HUES48 (cell line): ENCODE data around the gene LRP1B.

ENCODE experiments used
- H3K27ac ChIP-seq: one replicate; pipeline ENCODE4 v1.7.0; 2013; ENCODE audit warnings: low read depth, low read length, inconsistent platforms
- H3K27me3 ChIP-seq: 2 replicates; pipeline ENCODE4 v1.6.1; 2013; ENCODE audit warnings: mild to moderate bottlenecking, low read length; ENCODE audit not compliant: control insufficient read depth, insufficient read depth
- H3K36me3 ChIP-seq: 2 replicates; pipeline ENCODE4 v1.6.1; 2013; ENCODE audit warnings: low read length; ENCODE audit not compliant: control insufficient read depth, insufficient read depth
- H3K4me1 ChIP-seq: 2 replicates; pipeline ENCODE4 v1.6.1; 2013; ENCODE audit warnings: mild to moderate bottlenecking, low read length; ENCODE audit not compliant: control insufficient read depth, insufficient read depth
- H3K4me3 ChIP-seq: 2 replicates; pipeline ENCODE4 v1.5.1; 2013; ENCODE audit warnings: mild to moderate bottlenecking, low read depth, low read length
- H3K9ac ChIP-seq: 2 replicates; pipeline ENCODE4 v1.6.1; 2013; ENCODE audit warnings: mild to moderate bottlenecking, low read depth, low read length, moderate library complexity
- H3K9me3 ChIP-seq: 2 replicates; pipeline ENCODE4 v1.6.1; 2013; ENCODE audit warnings: low read length; ENCODE audit not compliant: control insufficient read depth, insufficient read depth

LRP1B gene

GRCh38 chr2:141103216-141103615 lies 1027.6 kb downstream of the LRP1B start:
- Histone ChIP-seq H3K27ac (no peak overlapping the region), H3K27me3 (no peaks in the 10 kb centered on the region), H3K4me1 (peaks cover 16% of the 10 kb centered on the region; the same call in 1 of the 2 replicates), H3K9me3 (no peaks in the 10 kb centered on the region), H3K36me3 (no peaks in the 10 kb centered on the region), H3K9ac (no peak overlapping the region), H3K4me3 (no peak overlapping the region)

- H3K27ac ChIP-seq = no peak overlapping the region
- no peak overlapping the region for H3K4me3 ChIP-seq
- H3K36me3 ChIP-seq = no peaks in the 10 kb centered on the region
- H3K27me3 ChIP-seq = no peaks in the 10 kb centered on the region
- H3K9ac ChIP-seq = no peak overlapping the region
- H3K4me1 ChIP-seq = peaks cover 17% of the 10 kb centered on the region
- no peaks in the 10 kb centered on the region for H3K9me3 ChIP-seq
Measured at GRCh38 chr2:141079231-141079630, 1051.6 kb downstream of the LRP1B start.

GRCh38 chr2:141075753-141076152 lies 1055.1 kb downstream of the LRP1B start:
- Histone ChIP-seq H3K9ac (no peak overlapping the region), H3K36me3 (no peaks in the 10 kb centered on the region), H3K4me1 (peaks cover 17% of the 10 kb centered on the region), H3K27me3 (no peaks in the 10 kb centered on the region), H3K9me3 (no peaks in the 10 kb centered on the region), H3K4me3 (no peak overlapping the region), H3K27ac (no peak overlapping the region)

- no peaks in the 10 kb centered on the region; the same call in 1 of the 2 replicates for H3K9me3 ChIP-seq
- H3K4me1 ChIP-seq = peaks cover 8% of the 10 kb centered on the region
- no peak overlapping the region for H3K4me3 ChIP-seq
- H3K27me3 ChIP-seq = no peaks in the 10 kb centered on the region
- H3K36me3 ChIP-seq = no peaks in the 10 kb centered on the region
- no peak overlapping the region for H3K9ac ChIP-seq
- H3K27ac ChIP-seq = no peak overlapping the region
Measured at GRCh38 chr2:141068053-141068682, 1062.6 kb downstream of the LRP1B start.

- H3K4me1 ChIP-seq = peaks cover 16% of the 10 kb centered on the region
- no peaks in the 10 kb centered on the region for H3K27me3 ChIP-seq
- no peaks in the 10 kb centered on the region for H3K36me3 ChIP-seq
- H3K27ac ChIP-seq = no peak overlapping the region
- no peak overlapping the region for H3K4me3 ChIP-seq
- H3K9me3 ChIP-seq = no peaks in the 10 kb centered on the region; the same call in 1 of the 2 replicates
- H3K9ac ChIP-seq = no peak overlapping the region
Measured at GRCh38 chr2:141065042-141065441, 1065.8 kb downstream of the LRP1B start.

GRCh38 chr2:141063406-141063805 lies 1067.4 kb downstream of the LRP1B start:
- no peaks in the 10 kb centered on the region for H3K36me3 ChIP-seq
- no peaks in the 10 kb centered on the region; the same call in 1 of the 2 replicates for H3K9me3 ChIP-seq
- H3K4me3 ChIP-seq = no peak overlapping the region
- H3K27me3 ChIP-seq = no peaks in the 10 kb centered on the region
- H3K4me1 ChIP-seq = peaks cover 16% of the 10 kb centered on the region
- no peak overlapping the region for H3K27ac ChIP-seq
- H3K9ac ChIP-seq = no peak overlapping the region

GRCh38 chr2:141062443-141062842 lies 1068.4 kb downstream of the LRP1B start:
- Histone ChIP-seq H3K4me1 (peaks cover 16% of the 10 kb centered on the region), H3K27me3 (no peaks in the 10 kb centered on the region), H3K4me3 (no peak overlapping the region), H3K27ac (no peak overlapping the region), H3K36me3 (no peaks in the 10 kb centered on the region), H3K9me3 (no peaks in the 10 kb centered on the region), H3K9ac (no peak overlapping the region)

- Histone ChIP-seq H3K9me3 (no peaks in the 10 kb centered on the region), H3K9ac (no peak overlapping the region), H3K27ac (no peak overlapping the region), H3K4me3 (no peak overlapping the region), H3K4me1 (peaks cover 16% of the 10 kb centered on the region), H3K27me3 (no peaks in the 10 kb centered on the region), H3K36me3 (no peaks in the 10 kb centered on the region)
Measured at GRCh38 chr2:141062031-141062430, 1068.8 kb downstream of the LRP1B start.

GRCh38 chr2:141058556-141058955 lies 1072.3 kb downstream of the LRP1B start:
- no peaks in the 10 kb centered on the region for H3K27me3 ChIP-seq
- H3K27ac ChIP-seq = no peak overlapping the region
- no peaks in the 10 kb centered on the region for H3K36me3 ChIP-seq
- H3K4me3 ChIP-seq = no peak overlapping the region
- no peaks in the 10 kb centered on the region for H3K9me3 ChIP-seq
- peaks cover 11% of the 10 kb centered on the region for H3K4me1 ChIP-seq
- no peak overlapping the region for H3K9ac ChIP-seq

- no peak overlapping the region for H3K27ac ChIP-seq
- no peaks in the 10 kb centered on the region for H3K9me3 ChIP-seq
Measured at GRCh38 chr2:141055531-141055930, 1075.3 kb downstream of the LRP1B start.

GRCh38 chr2:141048951-141049350 lies 1081.9 kb downstream of the LRP1B start:
- Histone ChIP-seq H3K36me3 (no peaks in the 10 kb centered on the region), H3K9ac (no peak overlapping the region), H3K4me1 (no peaks in the 10 kb centered on the region), H3K27ac (no peak overlapping the region), H3K27me3 (no peaks in the 10 kb centered on the region), H3K4me3 (no peak overlapping the region), H3K9me3 (no peaks in the 10 kb centered on the region)

More at GRCh38 chr2:141055531-141055930, 1075.3 kb downstream of the LRP1B start:
- H3K27me3 ChIP-seq = no peaks in the 10 kb centered on the region
- no peaks in the 10 kb centered on the region for H3K4me1 ChIP-seq
- no peak overlapping the region for H3K9ac ChIP-seq
- no peaks in the 10 kb centered on the region for H3K36me3 ChIP-seq
- H3K4me3 ChIP-seq = no peak overlapping the region
